Measurements from ENCODE around the gene RNF214. TPM values are rescaled to one million over a fixed set of nuclear protein-coding genes. Genes with fewer than 3 reads are reported as not detected.
A peak's percentile ranks its signal among the peaks of the same experiment; 100 is the strongest.
"Not testable (repeated sequence)": the region's sequence is repeated elsewhere in the genome, so short reads cannot be mapped to it uniquely, and the experiment has no call there.

RNF214 gene
- 10 to 100 TPM; 24.7 to 33.7 (median 31.1) TPM for polyA plus RNA-seq (ENCODE audit: insufficient read depth in 1 of 5, insufficient read length in 5 of 5, low replicate concordance in 1 of 5)
- long read RNA-seq, donor 1, partial matches to known transcripts, result 21 of 27 reads
- long read RNA-seq, donor 1, other reads (novel, unspliced or antisense), result 0 of 27 reads
- long read RNA-seq, donor 2, partial matches to known transcripts, result 0 of 1 reads
- long read RNA-seq, donor 2, other reads (novel, unspliced or antisense), result 0 of 1 reads
- long read RNA-seq, donor 3, partial matches to known transcripts, result 80 of 82 reads
- long read RNA-seq, donor 3, other reads (novel, unspliced or antisense), result 0 of 82 reads
- long read RNA-seq, donor 4, partial matches to known transcripts, result 0 of 3 reads
- long read RNA-seq, donor 4, other reads (novel, unspliced or antisense), result 0 of 3 reads
- long read RNA-seq, donor 5, partial matches to known transcripts, result 0 of 5 reads
- long read RNA-seq, donor 5, other reads (novel, unspliced or antisense), result 0 of 5 reads
- long read RNA-seq, donor 6, partial matches to known transcripts, result 6 of 10 reads
- long read RNA-seq, donor 6, other reads (novel, unspliced or antisense), result 0 of 10 reads
- long read RNA-seq, donor 7, partial matches to known transcripts, result 6 of 29 reads
- long read RNA-seq, donor 7, other reads (novel, unspliced or antisense), result 18 of 29 reads
- long read RNA-seq, donor 8, partial matches to known transcripts, result 0 of 1 reads
- long read RNA-seq, donor 8, other reads (novel, unspliced or antisense), result 0 of 1 reads

- peak; percentile 81 to 87 for DNase-seq
These were observed at the start of gene RNF214 for GRCh38 chr11:117232092-117232878. Gene RNF214 (plus strand): TSS chr11:117232671. CDS start chr11:117234273, 1,602 bp downstream.

- not testable (repeated sequence) for DNase-seq
These were observed 49.3 kb upstream of the RNF214 start for GRCh38 chr11:117183178-117183577.

GRCh38 chr11:117183724-117184349 is 48.6 kb upstream of the RNF214 start:
- no peak for DNase-seq

GRCh38 chr11:117185736-117186430 is 46.6 kb upstream of the RNF214 start:
- no peak for DNase-seq

GRCh38 chr11:117186431-117186761 is 46.1 kb upstream of the RNF214 start:
- no peak for DNase-seq

- no peak for DNase-seq
These were observed 45.5 kb upstream of the RNF214 start for GRCh38 chr11:117187007-117187406.

GRCh38 chr11:117187428-117187798 is 45.1 kb upstream of the RNF214 start:
- DNase-seq, result no peak

GRCh38 chr11:117187799-117188481 is 44.5 kb upstream of the RNF214 start:
- no peak for DNase-seq

- DNase-seq, result no peak
These were observed 43.8 kb upstream of the RNF214 start for GRCh38 chr11:117188620-117189081.

GRCh38 chr11:117189191-117189940 is 43.1 kb upstream of the RNF214 start:
- DNase-seq, result no peak

- DNase-seq, result no peak
These were observed 42.4 kb upstream of the RNF214 start for GRCh38 chr11:117189941-117190544.

GRCh38 chr11:117191680-117192400 is 40.6 kb upstream of the RNF214 start:
- DNase-seq, result no peak

GRCh38 chr11:117192401-117192875 is 40.0 kb upstream of the RNF214 start:
- no peak for DNase-seq

- no peak for DNase-seq
These were observed 39.1 kb upstream of the RNF214 start for GRCh38 chr11:117193130-117194020.

- no peak for DNase-seq
These were observed 38.2 kb upstream of the RNF214 start for GRCh38 chr11:117194267-117194666.

GRCh38 chr11:117195258-117195657 is 37.2 kb upstream of the RNF214 start:
- no peak for DNase-seq

GRCh38 chr11:117195761-117196160 is 36.7 kb upstream of the RNF214 start:
- no peak for DNase-seq

Data from right lung (tissue), 10 donors.